Esophagus (tissue), 2 donors: ENCODE measurements around the gene SGCD. TPM values are rescaled to one million over a fixed set of nuclear protein-coding genes. Genes with fewer than 3 reads are reported as not detected.

ENCODE experiments used
- H3K27ac ChIP-seq, 2 donors: one replicate each; pipeline ENCODE4 v1.5.1; 2013; ENCODE audit warnings: low read depth in 2 of 2, mild to moderate bottlenecking in 2 of 2, inconsistent platforms in 1 of 2, low read length in 1 of 2, moderate library complexity in 1 of 2
- H3K27me3 ChIP-seq, 2 donors: one replicate each; pipeline ENCODE4 v1.6.1; 2013; ENCODE audit warnings: low read length in 2 of 2, control low read depth in 1 of 2, mild to moderate bottlenecking in 1 of 2; ENCODE audit not compliant: insufficient read depth in 2 of 2, control insufficient read depth in 1 of 2
- H3K36me3 ChIP-seq, 2 donors: one replicate each; pipeline ENCODE4 v1.6.1; 2013; ENCODE audit warnings: low read length in 1 of 2; ENCODE audit not compliant: control insufficient read depth in 2 of 2, insufficient read depth in 2 of 2
- H3K4me1 ChIP-seq, 2 donors: one replicate each; pipeline ENCODE4 v1.6.1; 2013; ENCODE audit warnings: low read length in 1 of 2; ENCODE audit not compliant: control insufficient read depth in 2 of 2, insufficient read depth in 2 of 2
- H3K4me3 ChIP-seq, 2 donors: one replicate each; pipeline ENCODE4 v1.5.1; 2013; ENCODE audit warnings: low read length in 2 of 2, mild to moderate bottlenecking in 2 of 2, low read depth in 1 of 2, moderate library complexity in 1 of 2
- H3K9me3 ChIP-seq, 2 donors: one replicate each; pipeline ENCODE4 v1.6.1; 2013; ENCODE audit warnings: mild to moderate bottlenecking in 2 of 2, low read depth in 1 of 2, low read length in 1 of 2, moderate library complexity in 1 of 2; ENCODE audit not compliant: control insufficient read depth in 2 of 2, insufficient read depth in 1 of 2
- WGBS, 2 donors: extraction: QIAGEN DNeasy Blood & Tissue Kit; methylation state at CpG; one replicate each; pipeline ENCODE4 v1.1.7; 2013; 5-methylcytosine and 5-hydroxymethylcytosine counted together
- polyA plus RNA-seq, 2 donors: library from polyadenylated mRNA; stranded (reverse); fragments of 200-250 nt; gene quantifications; one replicate each; pipeline ENCODE4 v1.2.3, GENCODE V29; 2013
- donor health status: healthy with polysubstance abuse.
- donor health status: Bipolar disorder and iron deficiency.

Gene SGCD
- polyA plus RNA-seq, 2 donors, result 0.35 to 0.84 TPM

DNA sequence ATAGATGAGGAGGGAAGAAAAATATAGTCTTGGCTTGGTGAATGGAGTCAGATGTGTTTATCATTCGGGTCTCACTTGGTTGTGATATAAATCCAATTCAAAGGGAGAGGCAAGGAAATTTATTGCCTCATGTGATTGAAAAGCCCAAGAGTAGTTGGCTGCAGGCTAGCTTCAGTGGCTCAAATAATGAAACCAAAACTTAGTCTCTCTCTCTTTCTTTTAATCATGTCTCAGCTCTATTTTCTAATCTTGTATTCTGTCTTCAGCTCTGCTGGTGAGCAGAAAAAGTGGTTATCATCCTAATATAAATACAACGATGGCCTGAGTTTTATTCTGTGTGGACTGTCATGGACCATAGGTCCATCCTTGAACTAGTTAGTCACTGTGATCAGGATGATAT, 288.9 kb downstream of the SGCD start:
- Histone ChIP-seq H3K4me3 (no peak overlapping the region), H3K36me3 (no peaks in the 10 kb centered on the region), H3K27ac (no peak overlapping the region), H3K4me1 (no peaks in the 10 kb centered on the region), H3K27me3 (no peaks in the 10 kb centered on the region), H3K9me3 (peaks cover 0 to 6% of the 10 kb centered on the region in 2 donors)
- 88 to 93% methylated on average over 2 of the region's 2 CpGs for WGBS, 2 donors

DNA sequence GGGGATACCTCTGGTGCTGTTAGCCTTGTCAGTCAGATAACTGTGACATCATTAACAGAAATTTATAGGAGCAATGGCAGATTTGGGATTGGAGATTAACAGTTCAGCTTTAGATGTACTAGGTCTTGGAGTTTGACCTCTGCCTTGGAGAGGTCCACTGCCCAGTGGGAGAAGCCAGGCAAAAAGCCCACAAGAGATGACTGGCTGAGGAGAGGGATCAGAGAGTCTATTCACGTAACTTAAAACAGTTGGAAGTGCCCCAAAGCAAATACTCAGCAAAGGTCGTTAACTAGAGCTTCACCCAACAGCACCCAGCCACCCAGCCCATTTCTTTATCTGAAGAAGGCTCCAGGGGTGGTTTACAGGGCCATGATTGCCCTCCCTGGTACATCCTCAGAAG, 290.5 kb downstream of the SGCD start:
- H3K4me1 ChIP-seq, result no peaks in the 10 kb centered on the region
- 60 to 76% methylated on average over 2 of the region's 2 CpGs for WGBS, 2 donors
- peaks cover 0 to 3% of the 10 kb centered on the region in 2 donors for H3K9me3 ChIP-seq
- no peak overlapping the region for H3K27ac ChIP-seq
- H3K27me3 ChIP-seq, result no peaks in the 10 kb centered on the region
- no peaks in the 10 kb centered on the region for H3K36me3 ChIP-seq
- H3K4me3 ChIP-seq, result no peak overlapping the region

DNA sequence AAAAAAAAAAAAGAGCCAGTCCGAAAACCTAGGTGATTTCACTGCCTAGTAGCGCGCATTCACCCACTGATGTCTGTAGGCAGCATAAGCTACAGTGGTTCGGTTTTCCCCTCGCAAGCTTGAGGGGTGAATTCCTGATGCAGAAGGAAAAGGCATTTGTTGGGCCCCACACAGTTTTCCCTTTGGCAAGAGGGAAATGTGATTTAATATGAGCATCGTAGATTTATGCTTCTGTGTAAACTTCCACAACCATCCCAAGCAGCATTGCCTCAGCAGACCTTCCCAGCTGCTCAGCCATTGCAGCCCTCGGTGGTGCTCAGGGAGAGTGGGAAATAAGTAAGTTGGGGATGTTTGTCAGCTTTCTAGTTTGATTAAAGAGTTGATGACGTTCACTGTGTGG, 291.6 kb downstream of the SGCD start:
- 86 to 90% methylated on average over 8 of the region's 8 CpGs for WGBS, 2 donors

DNA sequence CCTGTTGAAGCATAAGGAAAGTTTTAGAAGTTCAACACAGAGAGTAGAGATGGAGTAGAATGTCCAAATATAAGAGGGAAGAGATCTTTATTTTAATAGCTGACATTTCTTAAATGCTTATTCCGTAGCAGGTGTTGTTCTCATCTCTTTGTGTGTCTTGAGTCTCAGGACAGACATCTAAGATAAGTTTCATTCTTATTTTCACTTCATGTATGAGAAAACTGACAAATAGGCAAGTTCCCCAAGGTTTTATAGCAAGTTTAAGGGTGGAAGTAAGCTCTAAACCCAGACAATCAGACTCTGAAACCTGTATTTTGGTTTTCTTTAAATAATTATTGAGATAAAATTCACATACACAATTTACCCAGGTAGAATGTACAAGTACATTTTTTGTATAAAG, 294.8 kb downstream of the SGCD start:
- Histone ChIP-seq H3K9me3 (no peaks in the 10 kb centered on the region), H3K36me3 (no peaks in the 10 kb centered on the region), H3K27ac (no peak overlapping the region), H3K4me1 (no peaks in the 10 kb centered on the region), H3K27me3 (no peaks in the 10 kb centered on the region), H3K4me3 (no peak overlapping the region)
- WGBS, 2 donors, result 70 to 93% methylated on average over 1 of the region's 1 CpG

More for the DNA sequence above, 291.6 kb downstream of the SGCD start:
- H3K4me3 ChIP-seq, result no peak overlapping the region
- no peaks in the 10 kb centered on the region for H3K4me1 ChIP-seq
- H3K9me3 ChIP-seq, result no peaks in the 10 kb centered on the region
- no peaks in the 10 kb centered on the region for H3K27me3 ChIP-seq
- H3K36me3 ChIP-seq, result no peaks in the 10 kb centered on the region
- H3K27ac ChIP-seq, result no peak overlapping the region

DNA sequence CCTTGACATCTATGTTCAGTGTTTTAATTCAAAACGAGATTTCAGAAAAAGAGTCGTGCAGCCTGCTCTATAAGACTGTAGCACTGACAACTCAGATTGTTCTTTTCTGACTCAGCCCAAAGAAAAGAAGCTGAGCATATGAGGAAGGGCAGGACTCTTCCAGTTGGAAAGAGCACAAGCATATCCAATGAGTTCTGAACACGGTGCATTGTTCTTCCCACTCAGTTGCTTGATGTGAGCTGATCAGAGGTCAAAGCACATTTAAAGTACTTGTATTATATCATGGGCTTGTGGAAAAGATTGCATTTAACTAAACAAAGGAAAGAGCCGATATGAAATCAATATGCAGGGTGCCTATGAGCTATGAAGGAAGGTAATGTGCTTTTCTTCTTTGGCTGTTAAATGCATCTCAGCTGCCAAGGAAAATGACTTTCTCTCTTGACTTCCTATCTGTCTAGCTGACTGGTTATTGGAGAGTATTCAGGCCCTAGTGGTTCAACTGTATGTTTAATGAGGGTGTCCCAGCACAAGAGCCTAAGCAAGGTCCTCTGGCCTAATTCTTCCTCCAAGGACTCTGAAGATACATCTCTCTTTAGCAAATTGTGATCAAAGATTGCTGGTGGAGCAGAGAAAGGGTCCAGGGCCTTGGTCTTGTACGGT, 296.5 kb downstream of the SGCD start:
- H3K27me3 ChIP-seq, result no peaks in the 10 kb centered on the region
- H3K4me1 ChIP-seq, result no peaks in the 10 kb centered on the region
- H3K36me3 ChIP-seq, result no peaks in the 10 kb centered on the region
- H3K27ac ChIP-seq, result no peak overlapping the region
- no peaks in the 10 kb centered on the region for H3K9me3 ChIP-seq
- WGBS, 2 donors, result 77 to 80% methylated on average over 5 of the region's 5 CpGs
- no peak overlapping the region for H3K4me3 ChIP-seq

DNA sequence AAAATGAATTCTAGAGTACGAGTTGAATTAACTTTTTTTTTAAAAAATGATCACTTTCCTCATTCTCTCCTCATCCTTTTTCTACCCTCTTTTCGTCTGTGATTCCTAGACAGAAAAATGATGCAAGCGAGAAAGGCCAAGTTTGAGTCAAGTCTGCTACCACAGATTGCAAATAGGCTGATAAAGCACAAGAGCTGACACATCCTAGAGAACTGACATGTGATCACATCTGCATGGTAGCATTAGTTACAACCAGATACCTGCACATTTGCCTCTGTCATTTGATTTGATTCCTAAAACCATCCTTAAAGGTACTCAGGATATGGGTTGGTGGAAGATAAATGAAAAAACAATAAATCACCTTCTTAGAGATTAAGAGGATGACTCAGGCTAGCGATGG, 297.7 kb downstream of the SGCD start:
- no peaks in the 10 kb centered on the region for H3K4me1 ChIP-seq
- no peaks in the 10 kb centered on the region for H3K36me3 ChIP-seq
- WGBS, 2 donors, result 79 to 85% methylated on average over 4 of the region's 4 CpGs
- no peak overlapping the region for H3K27ac ChIP-seq
- H3K9me3 ChIP-seq, result no peaks in the 10 kb centered on the region
- H3K4me3 ChIP-seq, result no peak overlapping the region
- H3K27me3 ChIP-seq, result no peaks in the 10 kb centered on the region

DNA sequence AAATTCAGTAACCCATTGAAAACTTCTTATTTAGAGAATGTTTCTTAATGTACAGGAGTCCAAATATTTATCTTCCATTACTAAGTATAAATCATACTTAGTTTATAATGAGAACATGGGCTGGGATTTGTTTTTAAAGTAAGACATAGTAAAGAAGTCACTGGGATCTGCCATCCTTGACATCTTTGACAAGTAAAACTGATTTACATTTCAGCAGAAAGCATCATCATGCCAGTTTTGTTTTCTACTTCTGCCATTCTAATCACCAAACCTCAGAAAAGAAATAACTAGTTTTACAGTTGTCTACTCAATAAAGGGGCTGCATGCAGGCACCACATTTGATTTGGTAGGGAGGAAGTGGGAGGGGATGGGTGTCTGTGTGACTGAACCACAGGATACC, 301.5 kb downstream of the SGCD start:
- no peaks in the 10 kb centered on the region for H3K27me3 ChIP-seq
- H3K27ac ChIP-seq, result no peak overlapping the region
- no peak overlapping the region for H3K4me3 ChIP-seq
- no peaks in the 10 kb centered on the region for H3K36me3 ChIP-seq
- no peaks in the 10 kb centered on the region for H3K4me1 ChIP-seq
- H3K9me3 ChIP-seq, result no peaks in the 10 kb centered on the region

DNA sequence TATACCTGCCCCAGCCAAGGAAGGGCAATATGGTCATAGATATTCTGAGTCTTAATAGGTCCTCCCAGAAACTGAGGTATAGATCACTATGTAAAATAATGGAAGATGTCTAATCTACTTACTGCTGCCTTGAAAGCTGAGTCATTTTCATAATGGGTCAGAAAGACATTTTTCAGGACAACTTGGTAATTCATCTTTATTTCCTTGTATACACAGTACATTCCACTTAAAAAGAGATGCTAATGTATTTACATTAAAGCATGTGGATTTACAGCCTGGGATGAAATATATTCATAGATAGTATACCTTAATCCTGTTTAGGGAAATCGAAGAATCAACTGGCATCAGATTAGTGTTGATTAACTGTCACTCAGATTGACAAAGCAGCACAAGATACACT, 304.0 kb downstream of the SGCD start:
- H3K4me3 ChIP-seq, result no peak overlapping the region
- 71 to 78% methylated on average over 1 of the region's 1 CpG for WGBS, 2 donors
- H3K4me1 ChIP-seq, result no peaks in the 10 kb centered on the region
- no peaks in the 10 kb centered on the region for H3K9me3 ChIP-seq
- H3K27me3 ChIP-seq, result no peaks in the 10 kb centered on the region
- no peak overlapping the region for H3K27ac ChIP-seq
- no peaks in the 10 kb centered on the region for H3K36me3 ChIP-seq

DNA sequence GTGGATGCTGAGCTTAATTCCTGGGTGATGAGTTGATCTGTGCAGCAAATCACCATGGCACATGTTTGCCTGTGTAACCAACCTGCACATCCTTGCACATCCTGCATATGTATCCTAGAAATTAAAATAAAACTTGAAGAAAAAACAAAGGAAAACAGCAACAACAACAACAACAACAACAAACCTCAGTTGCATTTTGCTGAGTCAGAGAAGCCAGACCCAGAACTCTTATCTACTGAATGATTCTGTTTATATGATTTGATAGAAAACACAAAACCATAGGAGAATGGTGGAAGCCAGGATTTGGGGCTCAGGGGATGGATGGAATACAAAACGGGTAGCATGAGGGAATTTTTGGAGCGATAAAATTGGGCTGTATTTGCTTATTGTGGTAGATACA, 307.3 kb downstream of the SGCD start:
- 88 to 92% methylated on average over 2 of the region's 2 CpGs for WGBS, 2 donors
- H3K4me3 ChIP-seq, result no peak overlapping the region
- H3K9me3 ChIP-seq, result no peaks in the 10 kb centered on the region
- no peaks in the 10 kb centered on the region for H3K27me3 ChIP-seq
- H3K36me3 ChIP-seq, result no peaks in the 10 kb centered on the region
- no peak overlapping the region for H3K27ac ChIP-seq
- no peaks in the 10 kb centered on the region for H3K4me1 ChIP-seq

DNA sequence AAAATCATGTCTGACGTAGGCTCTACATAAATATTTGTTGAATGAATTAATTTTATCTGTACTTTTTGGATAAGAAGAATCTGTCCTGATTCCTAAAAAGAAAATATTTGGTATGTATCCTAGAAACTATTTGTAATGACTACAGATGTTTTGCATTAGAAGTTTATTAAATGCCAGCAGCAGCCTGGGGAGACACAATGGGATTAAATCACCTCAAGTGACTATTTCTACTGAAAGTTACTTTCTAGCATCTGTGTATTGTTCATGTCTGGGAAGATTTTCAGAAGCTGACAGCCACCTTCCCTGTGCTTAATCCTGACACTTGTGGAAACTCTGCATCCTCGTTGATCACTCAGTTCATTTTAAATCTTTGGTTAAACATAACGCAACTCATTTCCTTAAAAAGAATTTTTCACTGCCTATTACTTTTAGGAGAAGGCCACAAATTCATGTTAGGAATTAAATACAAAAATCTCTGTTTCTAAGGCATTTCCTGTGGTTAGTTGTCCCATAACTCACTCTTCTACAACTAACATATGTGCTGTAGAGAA, 313.8 kb downstream of the SGCD start:
- no peak overlapping the region for H3K4me3 ChIP-seq
- no peaks in the 10 kb centered on the region for H3K4me1 ChIP-seq
- no peaks in the 10 kb centered on the region for H3K27me3 ChIP-seq
- no peaks in the 10 kb centered on the region for H3K36me3 ChIP-seq
- no peak overlapping the region for H3K27ac ChIP-seq
- 30 to 47% methylated on average over 3 of the region's 3 CpGs for WGBS, 2 donors
- H3K9me3 ChIP-seq, result no peaks in the 10 kb centered on the region
